ENCODE data around the gene EIF1AX. TPM values are rescaled to one million over a fixed set of nuclear protein-coding genes. Genes with fewer than 3 reads are reported as not detected.
"Not testable (repeated sequence)": the region's sequence is repeated elsewhere in the genome, so short reads cannot be mapped to it uniquely, and the experiment has no call there.

The EIF1AX gene
- total RNA-seq, 1 donor from 2014 or later = 59.4 TPM

DNA sequence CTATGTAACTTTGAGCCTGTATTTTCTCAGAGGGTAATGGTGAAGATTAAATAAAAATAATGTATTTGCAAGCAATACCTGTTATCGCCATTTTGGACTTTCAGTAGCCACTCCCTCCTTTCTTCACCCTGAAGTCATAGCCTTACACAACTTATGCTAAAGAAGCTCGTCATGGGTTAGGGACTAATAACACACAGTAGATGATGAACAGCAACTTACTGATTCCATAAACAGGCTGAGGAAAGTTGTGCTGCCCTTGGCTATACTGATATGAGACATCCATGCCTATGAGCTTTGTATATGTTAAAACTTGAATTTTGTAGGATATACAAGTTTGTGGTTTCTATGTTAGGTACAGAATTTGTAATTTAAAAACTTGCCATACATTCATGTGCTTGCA is 31.7 kb upstream of the EIF1AX start:
- ATAC-seq (no peak), DNase-seq (no peak)
- intact Hi-C loops (cut with DNase I) = no loop called here
- Histone ChIP-seq H3K27ac (no peak overlapping the region), H3K4me1 (no peaks in the 10 kb centered on the region), H3K27me3 (no peaks in the 10 kb centered on the region), H3K36me3 (peaks cover 78% of the 10 kb centered on the region), H3K4me3 (no peak overlapping the region), H3K9me3 (no peaks in the 10 kb centered on the region)
- TF ChIP-seq, protein P1, sequence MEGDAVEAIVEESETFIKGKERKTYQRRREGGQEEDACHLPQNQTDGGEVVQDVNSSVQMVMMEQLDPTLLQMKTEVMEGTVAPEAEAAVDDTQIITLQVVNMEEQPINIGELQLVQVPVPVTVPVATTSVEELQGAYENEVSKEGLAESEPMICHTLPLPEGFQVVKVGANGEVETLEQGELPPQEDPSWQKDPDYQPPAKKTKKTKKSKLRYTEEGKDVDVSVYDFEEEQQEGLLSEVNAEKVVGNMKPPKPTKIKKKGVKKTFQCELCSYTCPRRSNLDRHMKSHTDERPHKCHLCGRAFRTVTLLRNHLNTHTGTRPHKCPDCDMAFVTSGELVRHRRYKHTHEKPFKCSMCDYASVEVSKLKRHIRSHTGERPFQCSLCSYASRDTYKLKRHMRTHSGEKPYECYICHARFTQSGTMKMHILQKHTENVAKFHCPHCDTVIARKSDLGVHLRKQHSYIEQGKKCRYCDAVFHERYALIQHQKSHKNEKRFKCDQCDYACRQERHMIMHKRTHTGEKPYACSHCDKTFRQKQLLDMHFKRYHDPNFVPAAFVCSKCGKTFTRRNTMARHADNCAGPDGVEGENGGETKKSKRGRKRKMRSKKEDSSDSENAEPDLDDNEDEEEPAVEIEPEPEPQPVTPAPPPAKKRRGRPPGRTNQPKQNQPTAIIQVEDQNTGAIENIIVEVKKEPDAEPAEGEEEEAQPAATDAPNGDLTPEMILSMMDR (IDR thresholded peaks at IDR 0.05) = no peak

DNA sequence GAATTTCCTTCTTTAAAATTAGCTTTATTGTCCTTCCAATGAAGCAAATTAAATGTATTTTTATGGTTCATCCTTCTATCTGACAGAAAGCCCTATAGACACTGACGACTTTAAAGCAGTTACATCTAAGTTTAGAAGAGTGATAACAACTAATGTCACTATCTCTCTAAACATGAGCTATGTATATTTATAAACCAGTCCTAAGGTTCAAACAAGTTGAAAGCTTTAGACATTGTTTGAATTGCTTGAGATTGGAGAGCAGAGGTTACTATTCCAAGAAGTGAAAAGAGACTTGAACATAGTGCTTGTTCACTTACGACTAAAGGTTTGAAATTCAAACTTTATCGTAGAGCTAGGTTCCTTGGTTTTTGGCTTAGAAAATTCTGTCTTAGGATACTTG is 30.2 kb upstream of the EIF1AX start:
- Histone ChIP-seq H3K27me3 (no peaks in the 10 kb centered on the region), H3K36me3 (peaks cover 87% of the 10 kb centered on the region), H3K27ac (no peak overlapping the region), H3K9me3 (no peaks in the 10 kb centered on the region), H3K4me1 (no peaks in the 10 kb centered on the region), H3K4me3 (no peak overlapping the region)
- ATAC-seq (no peak), DNase-seq (no peak)
- intact Hi-C loops (cut with DNase I) = no loop called here
- TF ChIP-seq, protein P1 (IDR thresholded peaks at IDR 0.05) = no peak

DNA sequence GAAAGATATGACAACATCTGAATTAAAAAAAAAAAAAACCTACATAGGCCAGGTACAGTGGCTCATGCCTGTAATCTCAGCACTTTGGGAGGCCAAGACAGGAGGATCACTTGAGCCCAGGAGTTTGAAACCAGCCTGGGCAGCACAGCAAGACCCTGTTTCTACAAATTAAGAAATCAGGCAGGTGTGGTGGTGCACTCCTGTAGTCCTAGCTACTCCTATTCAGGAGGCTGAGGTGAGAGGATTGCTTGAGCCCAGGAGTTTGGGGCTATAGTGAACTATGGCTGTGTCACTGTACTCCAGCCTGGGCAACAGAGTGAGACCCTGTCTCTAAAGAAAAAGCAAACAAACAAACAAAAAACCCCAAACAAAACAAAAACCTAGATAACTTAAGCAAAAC is 20.9 kb upstream of the EIF1AX start:
- DNase-seq; H3K4me1 ChIP-seq; H3K27me3 ChIP-seq; intact Hi-C loops (cut with DNase I); ATAC-seq; H3K4me3 ChIP-seq; H3K27ac ChIP-seq; H3K9me3 ChIP-seq: not testable (repeated sequence)
- peaks cover 32% of the 10 kb centered on the region for H3K36me3 ChIP-seq

DNA sequence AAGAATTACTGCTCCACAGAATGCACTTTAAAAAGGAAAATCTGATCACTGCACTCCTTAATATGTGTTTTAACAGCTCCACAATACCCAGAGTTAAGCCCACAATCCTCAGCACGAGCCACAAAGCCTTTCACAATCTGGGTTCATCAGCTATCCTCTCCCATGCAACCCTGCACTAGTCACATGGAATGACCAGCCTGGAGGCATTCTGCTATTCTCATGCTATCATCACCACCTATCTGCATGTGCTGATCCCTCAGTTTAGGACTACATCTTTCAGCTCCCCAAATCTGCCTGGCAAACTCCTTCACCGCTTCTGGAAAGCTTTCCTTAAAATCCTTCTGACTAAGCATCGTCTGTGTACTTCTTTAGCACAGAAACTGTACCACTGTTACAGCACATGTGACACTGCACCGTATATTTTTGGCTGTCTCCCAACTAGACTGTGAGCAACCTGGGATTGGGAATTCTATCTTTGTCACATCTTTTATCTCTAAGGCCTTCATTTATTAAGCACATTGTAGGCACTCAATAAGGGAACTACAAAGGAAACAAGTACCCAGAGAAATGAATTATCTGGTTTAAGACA is 18.3 kb upstream of the EIF1AX start:
- ATAC-seq (no peak), DNase-seq (no peak)
- Histone ChIP-seq H3K9me3 (no peaks in the 10 kb centered on the region), H3K27me3 (no peaks in the 10 kb centered on the region), H3K4me1 (no peaks in the 10 kb centered on the region), H3K36me3 (peaks cover 50% of the 10 kb centered on the region), H3K27ac (no peak overlapping the region), H3K4me3 (no peak overlapping the region)
- TF ChIP-seq, protein P1 (IDR thresholded peaks at IDR 0.05) = no peak
- intact Hi-C loops (cut with DNase I) = no loop called here

DNA sequence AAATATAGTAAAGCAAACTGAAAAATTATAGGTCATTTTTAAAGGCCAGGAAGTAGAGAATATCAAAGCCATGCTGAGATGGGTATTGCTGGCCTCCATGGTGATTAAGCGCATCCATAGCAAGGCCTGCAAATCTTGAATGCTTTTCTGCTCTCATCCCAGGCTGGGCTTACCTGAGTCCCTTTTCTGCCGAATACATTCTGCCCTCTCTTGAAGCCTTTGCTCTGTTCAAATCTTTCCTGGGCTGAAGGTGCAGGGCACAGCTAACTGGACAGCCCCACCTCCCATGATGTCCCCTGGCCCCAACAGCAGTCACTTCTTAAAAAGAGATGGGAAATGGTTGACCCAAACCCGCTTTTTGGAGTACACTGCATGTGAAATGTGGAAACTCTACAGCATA is 10.1 kb upstream of the EIF1AX start:
- Histone ChIP-seq H3K27ac (no peak overlapping the region), H3K4me1 (no peaks in the 10 kb centered on the region), H3K4me3 (no peak overlapping the region), H3K9me3 (no peaks in the 10 kb centered on the region), H3K27me3 (no peaks in the 10 kb centered on the region), H3K36me3 (peaks cover 43% of the 10 kb centered on the region)
- intact Hi-C loops (cut with DNase I) = no loop called here
- DNase-seq (no peak), ATAC-seq (no peak)
- TF ChIP-seq, protein P1 (IDR thresholded peaks at IDR 0.05) = no peak

GRCh38 chrX:20149326-20149725 is 7.7 kb upstream of the EIF1AX start:
- DNase-seq (no peak), ATAC-seq (no peak)
- intact Hi-C loops (cut with DNase I) = no loop called here
- Histone ChIP-seq H3K4me1 (no peaks in the 10 kb centered on the region), H3K36me3 (peaks cover 20% of the 10 kb centered on the region), H3K9me3 (no peaks in the 10 kb centered on the region), H3K4me3 (no peak overlapping the region), H3K27me3 (no peaks in the 10 kb centered on the region), H3K27ac (no peak overlapping the region)
- TF ChIP-seq, protein P1 (IDR thresholded peaks at IDR 0.05) = no peak
